Cardiac fibroblast (primary cell): Measurements from ENCODE around the gene ACAP3.

Experiments
- DNase-seq, 2 donors: peaks; one replicate each; pipeline versions ENCODE4 v3.0.0 to v3.0.0-alpha.2; 2010; ENCODE audit warnings: low read depth in 2 of 2
- H3K4me3 ChIP-seq, 2 donors: replicated peaks in 1 of 2; 1 replicate in 1 of 2; 2 replicates in 1 of 2; pipeline ENCODE4 v1.5.1; 2011; ENCODE audit warnings: low read depth in 2 of 2, low read length in 2 of 2, mild to moderate bottlenecking in 2 of 2, moderate library complexity in 1 of 2
- TF ChIP-seq, protein P1 (sequence below): IDR thresholded peaks from one replicate; pipeline ENCODE4 v1.5.1; 2011; ENCODE audit warnings: low read depth, mild to moderate bottlenecking, low read length, inconsistent platforms

Gene ACAP3

DNA sequence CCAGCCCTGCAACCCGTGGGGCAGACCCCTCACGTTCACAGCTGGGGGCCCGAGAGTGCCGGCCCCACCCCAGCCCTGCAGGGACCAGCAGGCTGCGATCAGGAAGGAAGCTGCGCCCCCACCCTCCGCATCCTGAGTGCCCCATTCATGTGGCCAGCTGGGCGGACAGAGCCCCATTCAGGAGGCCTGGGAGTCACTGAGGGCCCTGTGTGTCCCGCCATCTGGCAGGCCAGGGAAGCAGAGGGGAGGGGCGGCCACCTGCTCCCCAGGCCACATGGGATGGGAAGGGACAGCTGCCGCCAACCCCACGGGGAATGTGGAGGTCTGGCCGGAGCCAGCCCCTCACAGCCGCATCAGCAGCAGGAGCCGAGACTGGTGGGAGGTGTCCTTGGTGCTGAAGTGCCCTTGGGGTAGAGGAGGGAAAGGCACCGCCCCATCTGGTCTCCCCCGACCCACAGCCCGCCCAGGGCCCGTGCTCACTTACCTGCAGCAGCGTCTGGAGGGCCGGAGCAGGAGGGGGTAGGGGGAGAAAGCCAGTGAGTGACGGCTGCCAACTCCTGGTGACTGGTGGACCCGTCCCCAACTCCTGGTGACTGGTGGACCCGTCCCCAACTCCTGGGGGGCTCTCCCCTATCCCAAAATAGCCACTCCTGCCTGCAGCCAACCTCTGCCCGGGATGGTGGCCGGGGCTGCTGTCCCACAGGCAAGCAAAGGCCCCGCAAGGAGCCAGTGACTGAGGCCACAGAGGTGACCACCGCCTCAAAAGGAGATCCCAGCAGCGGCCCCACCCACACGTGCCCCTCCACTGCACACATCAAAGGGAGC is 8.7 kb downstream of the ACAP3 start:
- TF ChIP-seq, protein P1, sequence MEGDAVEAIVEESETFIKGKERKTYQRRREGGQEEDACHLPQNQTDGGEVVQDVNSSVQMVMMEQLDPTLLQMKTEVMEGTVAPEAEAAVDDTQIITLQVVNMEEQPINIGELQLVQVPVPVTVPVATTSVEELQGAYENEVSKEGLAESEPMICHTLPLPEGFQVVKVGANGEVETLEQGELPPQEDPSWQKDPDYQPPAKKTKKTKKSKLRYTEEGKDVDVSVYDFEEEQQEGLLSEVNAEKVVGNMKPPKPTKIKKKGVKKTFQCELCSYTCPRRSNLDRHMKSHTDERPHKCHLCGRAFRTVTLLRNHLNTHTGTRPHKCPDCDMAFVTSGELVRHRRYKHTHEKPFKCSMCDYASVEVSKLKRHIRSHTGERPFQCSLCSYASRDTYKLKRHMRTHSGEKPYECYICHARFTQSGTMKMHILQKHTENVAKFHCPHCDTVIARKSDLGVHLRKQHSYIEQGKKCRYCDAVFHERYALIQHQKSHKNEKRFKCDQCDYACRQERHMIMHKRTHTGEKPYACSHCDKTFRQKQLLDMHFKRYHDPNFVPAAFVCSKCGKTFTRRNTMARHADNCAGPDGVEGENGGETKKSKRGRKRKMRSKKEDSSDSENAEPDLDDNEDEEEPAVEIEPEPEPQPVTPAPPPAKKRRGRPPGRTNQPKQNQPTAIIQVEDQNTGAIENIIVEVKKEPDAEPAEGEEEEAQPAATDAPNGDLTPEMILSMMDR = no peak

DNA sequence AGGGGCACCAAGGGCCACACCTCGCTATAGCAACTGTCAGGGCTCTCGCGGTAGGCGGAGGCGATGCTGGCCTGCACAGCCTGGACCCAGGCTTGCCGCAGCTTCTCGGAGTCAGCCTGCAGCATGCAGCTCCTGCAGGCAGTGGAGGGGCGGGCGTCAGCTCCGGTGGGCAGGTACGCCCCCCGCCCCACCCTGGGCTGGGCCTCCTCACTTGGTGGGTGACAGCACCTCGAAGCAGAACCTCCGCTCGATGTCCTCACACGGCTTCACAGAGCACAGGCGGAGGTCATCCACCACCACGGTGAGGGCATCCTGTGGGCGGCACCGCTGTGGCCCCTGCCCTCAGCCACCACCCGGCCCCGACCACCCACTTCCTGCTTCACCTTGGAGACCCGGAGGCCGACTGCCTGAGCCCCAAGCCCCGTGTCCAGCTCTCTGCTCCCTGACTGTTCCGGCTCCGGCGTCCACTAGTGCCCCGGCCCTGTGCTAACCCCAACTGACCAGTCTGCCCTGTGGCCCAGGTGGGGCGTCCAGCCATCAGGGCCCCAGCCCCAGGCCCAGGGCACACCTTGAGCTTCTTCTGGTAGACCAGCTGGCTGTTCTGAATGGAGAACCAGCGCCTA is 9.8 kb downstream of the ACAP3 start:
- TF ChIP-seq, protein P1 = no peak
- no peak overlapping the region for H3K4me3 ChIP-seq
- no peak for DNase-seq

More for the DNA sequence above, 8.7 kb downstream of the ACAP3 start:
- H3K4me3 ChIP-seq = no peak overlapping the region
- DNase-seq = peak in 1 of 2 donors; percentile 22

DNA sequence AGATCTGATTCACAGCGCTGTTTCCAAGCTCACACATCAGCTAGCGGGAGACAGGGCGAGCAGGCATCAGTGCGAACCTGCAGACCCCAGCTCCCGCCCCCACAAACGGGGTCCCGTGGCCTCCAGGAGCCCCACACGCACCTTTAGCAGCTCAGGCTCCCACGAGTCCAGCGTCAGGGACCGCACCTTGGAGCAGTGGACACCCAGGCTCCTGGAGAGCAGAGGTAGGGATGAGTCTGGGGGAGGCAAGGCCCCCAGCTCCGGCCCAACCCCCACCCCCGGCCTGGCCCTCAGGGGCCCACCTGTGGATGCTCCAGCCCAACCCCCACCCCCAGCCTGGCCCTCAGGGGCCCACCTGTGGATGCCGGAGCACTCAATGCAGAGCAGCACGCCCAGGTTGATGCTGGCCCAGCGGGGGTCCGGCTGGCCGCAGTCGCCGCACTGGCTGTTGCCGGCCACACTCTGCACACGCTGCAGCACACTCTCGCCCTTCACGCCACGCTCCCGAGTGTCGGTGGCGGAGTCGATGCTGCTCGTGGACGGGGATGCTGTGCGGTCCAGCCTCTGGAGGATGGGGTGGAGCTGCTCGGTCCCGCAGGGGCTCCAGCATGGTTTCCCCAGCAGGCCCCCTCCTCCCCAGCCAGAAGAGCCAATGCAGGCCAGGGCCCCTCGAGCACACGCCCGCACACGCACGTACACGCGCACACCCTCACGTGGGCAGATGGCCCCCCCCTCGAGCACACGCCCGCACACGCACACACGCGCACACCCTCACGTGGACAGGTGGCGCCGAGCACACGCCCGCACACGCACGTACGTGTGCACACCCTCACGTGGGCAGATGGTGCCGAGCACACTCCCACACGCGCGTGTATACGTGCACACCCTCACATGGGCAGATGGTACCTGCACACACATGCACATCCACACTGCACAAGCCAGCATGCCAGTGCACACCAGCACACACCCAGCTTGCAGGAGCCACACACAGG is 11.4 kb downstream of the ACAP3 start:
- no peak for DNase-seq
- no peak overlapping the region for H3K4me3 ChIP-seq
- TF ChIP-seq, protein P1 = no peak

DNA sequence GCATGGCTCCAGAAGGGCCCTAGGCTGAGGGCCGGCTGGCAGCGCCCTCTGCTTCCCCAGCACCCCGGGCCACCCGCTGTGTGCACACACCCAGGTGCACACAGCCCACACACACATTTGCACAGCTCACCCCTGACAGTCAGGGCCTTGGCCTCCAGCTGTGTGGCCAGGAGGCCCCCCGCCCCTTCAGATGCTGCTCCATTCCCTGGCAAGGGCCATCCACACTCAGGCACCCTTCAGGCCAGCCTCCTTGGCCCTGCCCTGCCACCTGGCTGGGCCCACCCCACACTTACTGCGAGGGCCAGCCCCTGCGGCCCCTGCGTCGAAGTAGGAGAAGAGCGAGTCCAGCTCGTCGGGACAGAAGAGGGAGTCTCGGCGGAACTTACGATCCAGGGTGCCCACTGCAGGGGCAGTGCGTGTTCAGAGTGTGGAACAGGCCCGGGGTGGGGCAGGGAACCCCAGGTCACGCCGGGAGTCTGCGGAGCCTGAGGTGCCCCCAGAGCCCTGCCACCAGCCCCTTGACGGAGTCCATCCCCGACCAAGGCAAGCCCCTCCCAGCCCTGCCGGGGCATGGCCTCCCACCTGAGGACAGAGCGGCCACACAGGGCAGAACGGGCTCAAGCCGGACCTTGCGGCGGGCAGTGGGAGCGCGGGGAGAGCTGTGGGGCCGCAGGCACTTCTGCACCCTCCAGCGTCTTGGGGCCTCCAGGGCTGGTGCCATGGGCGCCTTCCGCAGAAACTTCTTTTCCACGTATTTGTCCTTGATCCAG is 12.4 kb downstream of the ACAP3 start:
- TF ChIP-seq, protein P1 = no peak
- H3K4me3 ChIP-seq = no peak overlapping the region
- no peak for DNase-seq

DNA sequence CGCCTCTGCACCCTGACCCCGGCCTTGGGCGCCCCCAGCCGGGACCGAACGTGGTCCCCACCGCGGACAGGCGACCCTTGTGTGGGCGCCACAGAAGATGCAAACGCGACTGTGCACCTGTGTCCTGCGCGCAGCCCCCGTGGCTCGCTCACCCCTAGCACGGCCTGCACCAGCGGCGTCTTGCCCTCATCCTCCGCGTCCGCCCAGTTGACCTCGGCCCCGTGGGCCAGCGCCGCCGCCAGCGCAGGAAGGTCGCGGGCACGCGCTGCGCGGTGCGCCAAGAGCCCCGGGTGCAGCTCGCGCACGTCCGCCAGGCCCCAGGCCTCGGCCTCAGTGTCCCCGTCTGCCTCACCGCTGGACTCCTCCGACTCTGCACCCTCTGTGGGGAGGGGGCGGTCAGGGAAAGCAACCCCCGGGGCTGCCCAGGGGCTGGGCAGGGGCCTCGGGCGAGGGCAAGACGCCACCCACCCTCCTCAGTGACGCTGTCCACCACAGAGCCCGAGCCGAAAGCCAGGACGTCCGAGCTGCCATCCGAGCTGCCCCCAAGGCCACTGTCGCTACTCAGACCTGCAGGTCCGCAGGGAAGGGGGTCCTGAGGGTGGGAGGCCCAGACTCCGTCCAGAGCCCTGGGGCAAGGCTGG is 13.4 kb downstream of the ACAP3 start:
- no peak for DNase-seq
- H3K4me3 ChIP-seq = no peak overlapping the region
- TF ChIP-seq, protein P1 = no peak
